Uterus (tissue), 2 donors: ENCODE results near the gene PPM1F.

Experiments
- POLR2A ChIP-seq, 2 donors: fragments of 450-650 bp; IDR thresholded peaks; one replicate each; pipeline ENCODE4 v1.6.1; 2016; ENCODE audit warnings: antibody characterized with exemption in 2 of 2, mild to moderate bottlenecking in 1 of 2, moderate library complexity in 1 of 2
- TF ChIP-seq, protein P1 (sequence below), 4 experiments: fragments of 200-600 bp in 2 of 4; fragments of 450-650 bp in 2 of 4; sonication (generic) in 2 of 4; IDR thresholded peaks; one replicate each; pipeline ENCODE4 v1.5.1; 2016 to 2019; ENCODE audit warnings: antibody characterized with exemption in 4 of 4, mild to moderate bottlenecking in 2 of 4, moderate library complexity in 1 of 4

GRCh38 chr22:21898354-21898896, 54.2 kb downstream of the PPM1F start:
- TF ChIP-seq, protein P1, sequence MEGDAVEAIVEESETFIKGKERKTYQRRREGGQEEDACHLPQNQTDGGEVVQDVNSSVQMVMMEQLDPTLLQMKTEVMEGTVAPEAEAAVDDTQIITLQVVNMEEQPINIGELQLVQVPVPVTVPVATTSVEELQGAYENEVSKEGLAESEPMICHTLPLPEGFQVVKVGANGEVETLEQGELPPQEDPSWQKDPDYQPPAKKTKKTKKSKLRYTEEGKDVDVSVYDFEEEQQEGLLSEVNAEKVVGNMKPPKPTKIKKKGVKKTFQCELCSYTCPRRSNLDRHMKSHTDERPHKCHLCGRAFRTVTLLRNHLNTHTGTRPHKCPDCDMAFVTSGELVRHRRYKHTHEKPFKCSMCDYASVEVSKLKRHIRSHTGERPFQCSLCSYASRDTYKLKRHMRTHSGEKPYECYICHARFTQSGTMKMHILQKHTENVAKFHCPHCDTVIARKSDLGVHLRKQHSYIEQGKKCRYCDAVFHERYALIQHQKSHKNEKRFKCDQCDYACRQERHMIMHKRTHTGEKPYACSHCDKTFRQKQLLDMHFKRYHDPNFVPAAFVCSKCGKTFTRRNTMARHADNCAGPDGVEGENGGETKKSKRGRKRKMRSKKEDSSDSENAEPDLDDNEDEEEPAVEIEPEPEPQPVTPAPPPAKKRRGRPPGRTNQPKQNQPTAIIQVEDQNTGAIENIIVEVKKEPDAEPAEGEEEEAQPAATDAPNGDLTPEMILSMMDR (IDR thresholded peaks at IDR 0.05) = no peak
- TF ChIP-seq POLR2A (IDR thresholded peaks at IDR 0.05) = no peak
